Measurements from ENCODE around the gene CLASP1. TPM values are rescaled to one million over a fixed set of nuclear protein-coding genes. Genes with fewer than 3 reads are reported as not detected.

Gene CLASP1
- total and polyA plus RNA-seq, 2 of the 8 experiments (the other 6 are each of a cell fraction or from before 2014, with no cell fraction given) = 7.3 to 53.9 TPM

GRCh38 chr2:121644715-121645114 is 4.5 kb downstream of the CLASP1 start (continued):
- TF ChIP-seq, protein P1, sequence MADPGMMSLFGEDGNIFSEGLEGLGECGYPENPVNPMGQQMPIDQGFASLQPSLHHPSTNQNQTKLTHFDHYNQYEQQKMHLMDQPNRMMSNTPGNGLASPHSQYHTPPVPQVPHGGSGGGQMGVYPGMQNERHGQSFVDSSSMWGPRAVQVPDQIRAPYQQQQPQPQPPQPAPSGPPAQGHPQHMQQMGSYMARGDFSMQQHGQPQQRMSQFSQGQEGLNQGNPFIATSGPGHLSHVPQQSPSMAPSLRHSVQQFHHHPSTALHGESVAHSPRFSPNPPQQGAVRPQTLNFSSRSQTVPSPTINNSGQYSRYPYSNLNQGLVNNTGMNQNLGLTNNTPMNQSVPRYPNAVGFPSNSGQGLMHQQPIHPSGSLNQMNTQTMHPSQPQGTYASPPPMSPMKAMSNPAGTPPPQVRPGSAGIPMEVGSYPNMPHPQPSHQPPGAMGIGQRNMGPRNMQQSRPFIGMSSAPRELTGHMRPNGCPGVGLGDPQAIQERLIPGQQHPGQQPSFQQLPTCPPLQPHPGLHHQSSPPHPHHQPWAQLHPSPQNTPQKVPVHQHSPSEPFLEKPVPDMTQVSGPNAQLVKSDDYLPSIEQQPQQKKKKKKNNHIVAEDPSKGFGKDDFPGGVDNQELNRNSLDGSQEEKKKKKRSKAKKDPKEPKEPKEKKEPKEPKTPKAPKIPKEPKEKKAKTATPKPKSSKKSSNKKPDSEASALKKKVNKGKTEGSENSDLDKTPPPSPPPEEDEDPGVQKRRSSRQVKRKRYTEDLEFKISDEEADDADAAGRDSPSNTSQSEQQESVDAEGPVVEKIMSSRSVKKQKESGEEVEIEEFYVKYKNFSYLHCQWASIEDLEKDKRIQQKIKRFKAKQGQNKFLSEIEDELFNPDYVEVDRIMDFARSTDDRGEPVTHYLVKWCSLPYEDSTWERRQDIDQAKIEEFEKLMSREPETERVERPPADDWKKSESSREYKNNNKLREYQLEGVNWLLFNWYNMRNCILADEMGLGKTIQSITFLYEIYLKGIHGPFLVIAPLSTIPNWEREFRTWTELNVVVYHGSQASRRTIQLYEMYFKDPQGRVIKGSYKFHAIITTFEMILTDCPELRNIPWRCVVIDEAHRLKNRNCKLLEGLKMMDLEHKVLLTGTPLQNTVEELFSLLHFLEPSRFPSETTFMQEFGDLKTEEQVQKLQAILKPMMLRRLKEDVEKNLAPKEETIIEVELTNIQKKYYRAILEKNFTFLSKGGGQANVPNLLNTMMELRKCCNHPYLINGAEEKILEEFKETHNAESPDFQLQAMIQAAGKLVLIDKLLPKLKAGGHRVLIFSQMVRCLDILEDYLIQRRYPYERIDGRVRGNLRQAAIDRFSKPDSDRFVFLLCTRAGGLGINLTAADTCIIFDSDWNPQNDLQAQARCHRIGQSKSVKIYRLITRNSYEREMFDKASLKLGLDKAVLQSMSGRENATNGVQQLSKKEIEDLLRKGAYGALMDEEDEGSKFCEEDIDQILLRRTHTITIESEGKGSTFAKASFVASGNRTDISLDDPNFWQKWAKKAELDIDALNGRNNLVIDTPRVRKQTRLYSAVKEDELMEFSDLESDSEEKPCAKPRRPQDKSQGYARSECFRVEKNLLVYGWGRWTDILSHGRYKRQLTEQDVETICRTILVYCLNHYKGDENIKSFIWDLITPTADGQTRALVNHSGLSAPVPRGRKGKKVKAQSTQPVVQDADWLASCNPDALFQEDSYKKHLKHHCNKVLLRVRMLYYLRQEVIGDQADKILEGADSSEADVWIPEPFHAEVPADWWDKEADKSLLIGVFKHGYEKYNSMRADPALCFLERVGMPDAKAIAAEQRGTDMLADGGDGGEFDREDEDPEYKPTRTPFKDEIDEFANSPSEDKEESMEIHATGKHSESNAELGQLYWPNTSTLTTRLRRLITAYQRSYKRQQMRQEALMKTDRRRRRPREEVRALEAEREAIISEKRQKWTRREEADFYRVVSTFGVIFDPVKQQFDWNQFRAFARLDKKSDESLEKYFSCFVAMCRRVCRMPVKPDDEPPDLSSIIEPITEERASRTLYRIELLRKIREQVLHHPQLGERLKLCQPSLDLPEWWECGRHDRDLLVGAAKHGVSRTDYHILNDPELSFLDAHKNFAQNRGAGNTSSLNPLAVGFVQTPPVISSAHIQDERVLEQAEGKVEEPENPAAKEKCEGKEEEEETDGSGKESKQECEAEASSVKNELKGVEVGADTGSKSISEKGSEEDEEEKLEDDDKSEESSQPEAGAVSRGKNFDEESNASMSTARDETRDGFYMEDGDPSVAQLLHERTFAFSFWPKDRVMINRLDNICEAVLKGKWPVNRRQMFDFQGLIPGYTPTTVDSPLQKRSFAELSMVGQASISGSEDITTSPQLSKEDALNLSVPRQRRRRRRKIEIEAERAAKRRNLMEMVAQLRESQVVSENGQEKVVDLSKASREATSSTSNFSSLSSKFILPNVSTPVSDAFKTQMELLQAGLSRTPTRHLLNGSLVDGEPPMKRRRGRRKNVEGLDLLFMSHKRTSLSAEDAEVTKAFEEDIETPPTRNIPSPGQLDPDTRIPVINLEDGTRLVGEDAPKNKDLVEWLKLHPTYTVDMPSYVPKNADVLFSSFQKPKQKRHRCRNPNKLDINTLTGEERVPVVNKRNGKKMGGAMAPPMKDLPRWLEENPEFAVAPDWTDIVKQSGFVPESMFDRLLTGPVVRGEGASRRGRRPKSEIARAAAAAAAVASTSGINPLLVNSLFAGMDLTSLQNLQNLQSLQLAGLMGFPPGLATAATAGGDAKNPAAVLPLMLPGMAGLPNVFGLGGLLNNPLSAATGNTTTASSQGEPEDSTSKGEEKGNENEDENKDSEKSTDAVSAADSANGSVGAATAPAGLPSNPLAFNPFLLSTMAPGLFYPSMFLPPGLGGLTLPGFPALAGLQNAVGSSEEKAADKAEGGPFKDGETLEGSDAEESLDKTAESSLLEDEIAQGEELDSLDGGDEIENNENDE (IDR thresholded peaks at IDR 0.05; ENCODE audit: insufficient replicate concordance, low read length) = no peak
- TF ChIP-seq HDAC6 (IDR thresholded peaks at IDR 0.05; ENCODE audit: low read depth, low read length) = no peak
- TF ChIP-seq CHD2 (IDR thresholded peaks at IDR 0.05; ENCODE audit: low read length) = no peak
- no peak for TF ChIP-seq JUND (IDR thresholded peaks at IDR 0.05; ENCODE audit: low read length)
- no peak for TF ChIP-seq BRCA1 (IDR thresholded peaks at IDR 0.05; ENCODE audit: low read depth, low read length)
- no peak for TF ChIP-seq BCL11A (IDR thresholded peaks at IDR 0.05; ENCODE audit: low read depth in 2 of 2, low read length in 2 of 2)

Measured in H1 (cell line).